Gastrocnemius medialis (tissue), 4 donors: Measurements from ENCODE around the gene FAM13A. TPM values are rescaled to one million over a fixed set of nuclear protein-coding genes. Genes with fewer than 3 reads are reported as not detected.

Source experiments
- ATAC-seq, 2 donors: fragments of 150-250 bp; one replicate each; pipeline ENCODE4 v1.9.1; 2016
- DNase-seq, 2 donors: peaks; one replicate each; pipeline ENCODE4 v3.0.0-alpha.2; 2019
- H3K27ac ChIP-seq, 4 donors: fragments of 200-600 bp; sonication (generic); 1 replicate in 1 of 4; 2 replicates in 3 of 4; pipeline ENCODE4 v1.5.1; 2016 to 2018; ENCODE audit warnings: mild to moderate bottlenecking in 2 of 4, moderate library complexity in 1 of 4
- H3K27me3 ChIP-seq, 3 donors: fragments of 200-600 bp; sonication (generic) in 2 of 3; 1 replicate in 1 of 3; 2 replicates in 2 of 3; pipeline versions ENCODE4 v1.5.1 to v1.6.0; 2016 to 2019; ENCODE audit warnings: mild to moderate bottlenecking in 1 of 3, moderate library complexity in 1 of 3
- H3K36me3 ChIP-seq, 2 donors: fragments of 200-600 bp; sonication (generic) in 1 of 2; one replicate each; pipeline ENCODE4 v1.5.1; 2017 to 2018
- H3K4me1 ChIP-seq, 2 donors: fragments of 200-600 bp; sonication (generic) in 1 of 2; one replicate each; pipeline ENCODE4 v1.5.1; 2016 to 2017; ENCODE audit warnings: mild to moderate bottlenecking in 2 of 2
- H3K4me3 ChIP-seq, 4 donors: fragments of 200-600 bp; sonication (generic) in 3 of 4; 1 replicate in 1 of 4; 2 replicates in 3 of 4; pipeline ENCODE4 v1.5.1; 2016 to 2019; ENCODE audit warnings: mild to moderate bottlenecking in 2 of 4
- H3K9me3 ChIP-seq, 3 donors: fragments of 200-600 bp; sonication (generic) in 2 of 3; 1 replicate in 1 of 3; 2 replicates in 2 of 3; pipeline ENCODE4 v1.5.1; 2016 to 2019
- CTCF ChIP-seq, 5 experiments: fragments of 450-650 bp in 3 of 5; fragments of 200-600 bp in 2 of 5; sonication (generic) in 2 of 5; IDR thresholded peaks in 4 of 5; conservative IDR thresholded peaks in 1 of 5; 1 replicate in 4 of 5; 2 replicates in 1 of 5; pipeline ENCODE4 v1.5.1; 2016 to 2019; ENCODE audit warnings: antibody characterized with exemption in 5 of 5, mild to moderate bottlenecking in 3 of 5, moderate library complexity in 3 of 5
- POLR2A ChIP-seq, 2 donors: fragments of 450-650 bp; IDR thresholded peaks; one replicate each; pipeline ENCODE4 v1.6.1; 2017; ENCODE audit warnings: antibody characterized with exemption in 2 of 2, mild to moderate bottlenecking in 2 of 2, moderate library complexity in 2 of 2
- in situ Hi-C, 4 donors: fragments of 200-750 bp; cut with MboI; loops; one replicate each; pipeline versions ENCODE4 v1.15.0 to v1.8.0; 2017; ENCODE audit warnings: low sequenced_read_pairs in 4 of 4
- intact Hi-C: fragments of 100-400 bp; cut with DNase I; formaldehyde crosslinking; loops from one replicate; pipeline ENCODE4 v1.15.1; 2023; ENCODE audit warnings: low total_unique reads
- total RNA-seq, 4 donors: library from RNA; depleted of rRNA; stranded (reverse); fragments of >200 nt; gene quantifications; one replicate each; pipeline versions ENCODE4 v1.1.0 to v1.2.3, GENCODE V29; 2016

FAM13A gene
- total RNA-seq, 4 donors from 2014 or later, result 6.7 to 14.1 (median 11.4) TPM

- H3K27me3 ChIP-seq, result no peaks in the 10 kb centered on the region
- no peak overlapping the region for H3K4me3 ChIP-seq
- intact Hi-C loops (loop anchor here (1.0 kb wide), 1 partner anchor 207 kb away; no protein-coding TSS in a partner anchor), in situ Hi-C loops (loop anchor here (5.0 to 10.0 kb wide), 3 partner anchors 205 to 210 kb away; no protein-coding TSS in a partner anchor)
- TF ChIP-seq POLR2A (IDR thresholded peaks at IDR 0.05) (no peak), CTCF (IDR thresholded peaks at IDR 0.05 in 4 of 5, conservative IDR thresholded peaks at IDR 0.05 in 1 of 5) (no peak)
- H3K4me1 ChIP-seq, result peaks cover 45 to 50% of the 10 kb centered on the region in 2 donors
- DNase-seq, result no peak
- H3K9me3 ChIP-seq, result no peaks in the 10 kb centered on the region
- no peak for ATAC-seq
- no peaks in the 10 kb centered on the region for H3K36me3 ChIP-seq
- H3K27ac ChIP-seq, result no peak overlapping the region
Measured at GRCh38 chr4:88817740-88818139, 239.2 kb downstream of the FAM13A start.

- Histone ChIP-seq H3K36me3 (no peaks in the 10 kb centered on the region), H3K27ac (no peak overlapping the region), H3K9me3 (no peaks in the 10 kb centered on the region), H3K27me3 (no peaks in the 10 kb centered on the region), H3K4me3 (no peak overlapping the region), H3K4me1 (peaks cover 39 to 46% of the 10 kb centered on the region in 2 donors)
- intact Hi-C loops (no loop called here), in situ Hi-C loops (loop anchor here (5.0 to 10.0 kb wide), 3 partner anchors 206 to 211 kb away; no protein-coding TSS in a partner anchor)
- DNase-seq (no peak), ATAC-seq (no peak)
- TF ChIP-seq CTCF (IDR thresholded peaks at IDR 0.05 in 4 of 5, conservative IDR thresholded peaks at IDR 0.05 in 1 of 5), result no peak
- no peak for TF ChIP-seq POLR2A (IDR thresholded peaks at IDR 0.05)
Measured at GRCh38 chr4:88816360-88816759, 240.6 kb downstream of the FAM13A start.

GRCh38 chr4:88814043-88814617, 242.9 kb downstream of the FAM13A start:
- H3K27ac ChIP-seq, result peak overlapping the region in 1 of 4 donors; percentile 12
- ATAC-seq, result no peak
- TF ChIP-seq CTCF (IDR thresholded peaks at IDR 0.05 in 4 of 5, conservative IDR thresholded peaks at IDR 0.05 in 1 of 5), result peak in 1 of 5 experiments; percentile 18
- TF ChIP-seq POLR2A (IDR thresholded peaks at IDR 0.05), result no peak
- peaks cover 33 to 43% of the 10 kb centered on the region in 2 donors for H3K4me1 ChIP-seq
- H3K27me3 ChIP-seq, result no peaks in the 10 kb centered on the region
- no peaks in the 10 kb centered on the region for H3K36me3 ChIP-seq
- intact Hi-C loops (no loop called here), in situ Hi-C loops (loop anchor here in 1 of 4 donors (10.0 kb wide), 1 partner anchor 211 kb away; no protein-coding TSS in a partner anchor)
- DNase-seq, result no peak
- no peak overlapping the region for H3K4me3 ChIP-seq
- H3K9me3 ChIP-seq, result no peaks in the 10 kb centered on the region

GRCh38 chr4:88813013-88813412, 244.0 kb downstream of the FAM13A start:
- ATAC-seq, result no peak
- no peak for TF ChIP-seq POLR2A (IDR thresholded peaks at IDR 0.05)
- no peak for TF ChIP-seq CTCF (IDR thresholded peaks at IDR 0.05 in 4 of 5, conservative IDR thresholded peaks at IDR 0.05 in 1 of 5)
- in situ Hi-C loops (loop anchor here in 1 of 4 donors (10.0 kb wide), 1 partner anchor 212 kb away; no protein-coding TSS in a partner anchor), intact Hi-C loops (no loop called here)
- Histone ChIP-seq H3K4me3 (no peak overlapping the region), H3K9me3 (no peaks in the 10 kb centered on the region), H3K27me3 (no peaks in the 10 kb centered on the region), H3K4me1 (peaks cover 37 to 46% of the 10 kb centered on the region in 2 donors), H3K36me3 (no peaks in the 10 kb centered on the region), H3K27ac (peak overlapping the region in 3 of 4 donors; percentile 14 to 56 (median 53))
- DNase-seq, result no peak
